Sigmoid colon (tissue), 7 donors: ENCODE measurements around the gene USPL1. TPM values are rescaled to one million over a fixed set of nuclear protein-coding genes. Genes with fewer than 3 reads are reported as not detected.

Source experiments
- DNase-seq: peaks from one replicate; pipeline ENCODE4 v3.0.0-alpha.2; 2019
- H3K27ac ChIP-seq, 4 donors: fragments of 200-600 bp; sonication (generic); one replicate each; pipeline ENCODE4 v1.5.1; 2016 to 2019; ENCODE audit warnings: mild to moderate bottlenecking in 1 of 4
- H3K27me3 ChIP-seq, 3 donors: fragments of 200-600 bp; sonication (generic); one replicate each; pipeline ENCODE4 v1.5.1; 2019; ENCODE audit warnings: mild to moderate bottlenecking in 1 of 3
- H3K36me3 ChIP-seq, 4 donors: fragments of 200-600 bp; sonication (generic); one replicate each; pipeline ENCODE4 v1.5.1; 2016 to 2019
- H3K4me1 ChIP-seq, 4 donors: fragments of 200-600 bp; sonication (generic); one replicate each; pipeline ENCODE4 v1.5.1; 2017 to 2019
- H3K4me3 ChIP-seq, 4 donors: fragments of 200-600 bp; sonication (generic); one replicate each; pipeline ENCODE4 v1.5.1; 2017 to 2019; ENCODE audit warnings: mild to moderate bottlenecking in 2 of 4, moderate library complexity in 1 of 4
- H3K9me3 ChIP-seq, 4 donors: fragments of 200-600 bp in 3 of 4; sonication (generic) in 3 of 4; one replicate each; pipeline versions ENCODE4 v1.5.1 to v1.6.1; 2013 to 2019
- CTCF ChIP-seq, 4 experiments: fragments of 450-650 bp in 3 of 4; fragments of 200-600 bp in 1 of 4; IDR thresholded peaks; one replicate each; pipeline ENCODE4 v1.5.1; 2016 to 2019; ENCODE audit warnings: antibody characterized with exemption in 4 of 4, mild to moderate bottlenecking in 3 of 4, moderate library complexity in 2 of 4
- EP300 ChIP-seq, 4 donors: sonication (generic); formaldehyde crosslinking; IDR thresholded peaks; one replicate each; pipeline ENCODE4 v1.6.1; 2017; ENCODE audit warnings: antibody characterized with exemption in 4 of 4
- POLR2A ChIP-seq, 2 donors: fragments of 450-650 bp; IDR thresholded peaks; one replicate each; pipeline ENCODE4 v1.6.1; 2016; ENCODE audit warnings: antibody characterized with exemption in 2 of 2, mild to moderate bottlenecking in 2 of 2, moderate library complexity in 2 of 2
- POLR2AphosphoS5 ChIP-seq, 4 donors: sonication (generic); formaldehyde crosslinking; IDR thresholded peaks; one replicate each; pipeline ENCODE4 v1.6.1; 2017; ENCODE audit warnings: antibody characterized with exemption in 4 of 4
- WGBS, 2 donors: extraction: QIAGEN DNeasy Blood & Tissue Kit; methylation state at CpG; one replicate each; pipeline ENCODE4 v1.1.7; 2013; 5-methylcytosine and 5-hydroxymethylcytosine counted together
- intact Hi-C: fragments of 100-400 bp; cut with DNase I; formaldehyde crosslinking; loops from one replicate; pipeline ENCODE4 v1.15.1; 2023
- polyA plus RNA-seq, 3 donors: library from polyadenylated mRNA; stranded (reverse); fragments of 200-250 nt; gene quantifications; one replicate each; pipeline ENCODE4 v1.2.3, GENCODE V29; 2013
- total RNA-seq, 4 donors: library from RNA; depleted of rRNA; stranded (reverse); fragments of >200 nt; gene quantifications; one replicate each; pipeline ENCODE4 v1.1.0, GENCODE V29; 2016
- donor health status: healthy with polysubstance abuse.
- donor health status: Bipolar disorder and iron deficiency.
- donor health status: healthy.

The USPL1 gene
- total and polyA plus RNA-seq, 7 donors: 2.8 to 34.6 (median 17.4) TPM

GRCh38 chr13:30679483-30680330, 62.0 kb downstream of the USPL1 start:
- H3K4me1 ChIP-seq: peaks cover 0 to 11% (median 9%) of the 10 kb centered on the region in 4 donors
- H3K4me3 ChIP-seq: no peak overlapping the region
- H3K9me3 ChIP-seq: no peaks in the 10 kb centered on the region
- no peak for DNase-seq
- intact Hi-C loops: loop anchor here (5.0 kb wide), 1 partner anchor 188 kb away; no protein-coding TSS in a partner anchor
- H3K27me3 ChIP-seq: no peaks in the 10 kb centered on the region
- TF ChIP-seq POLR2A (IDR thresholded peaks at IDR 0.05) (no peak), EP300 (IDR thresholded peaks at IDR 0.05) (no peak), CTCF (IDR thresholded peaks at IDR 0.05) (peak in 3 of 4 experiments; percentile 41 to 47 (median 44))
- H3K27ac ChIP-seq: no peak overlapping the region
- 44 to 48% methylated on average over 9 of the region's 9 CpGs for WGBS, 2 donors
- no peaks in the 10 kb centered on the region for H3K36me3 ChIP-seq

- WGBS, 2 donors: 51 to 53% methylated on average over 2 of the region's 2 CpGs
- no peak overlapping the region for H3K4me3 ChIP-seq
- intact Hi-C loops: no loop called here
These were observed 64.1 kb downstream of the USPL1 start for GRCh38 chr13:30681843-30682242.

GRCh38 chr13:30685320-30685859, 67.7 kb downstream of the USPL1 start:
- Histone ChIP-seq H3K27ac (no peak overlapping the region), H3K9me3 (no peaks in the 10 kb centered on the region), H3K4me3 (no peak overlapping the region), H3K27me3 (no peaks in the 10 kb centered on the region), H3K4me1 (peaks cover 0 to 15% (median 10%) of the 10 kb centered on the region in 4 donors), H3K36me3 (no peaks in the 10 kb centered on the region)
- intact Hi-C loops: loop anchor here (5.0 kb wide), 1 partner anchor 112 kb away; no protein-coding TSS in a partner anchor
- 15 to 62% methylated on average over 8 of the region's 8 CpGs for WGBS, 2 donors
- no peak for TF ChIP-seq POLR2AphosphoS5 (IDR thresholded peaks at IDR 0.05)
- TF ChIP-seq CTCF (IDR thresholded peaks at IDR 0.05): no peak
- no peak for TF ChIP-seq EP300 (IDR thresholded peaks at IDR 0.05)
- no peak for TF ChIP-seq POLR2A (IDR thresholded peaks at IDR 0.05)
- no peak for DNase-seq

More at GRCh38 chr13:30681843-30682242, 64.1 kb downstream of the USPL1 start:
- DNase-seq: no peak
- H3K36me3 ChIP-seq: no peaks in the 10 kb centered on the region
- H3K4me1 ChIP-seq: peaks cover 0 to 11% (median 9%) of the 10 kb centered on the region in 4 donors
- no peak for TF ChIP-seq CTCF (IDR thresholded peaks at IDR 0.05)
- peak in 2 of 4 donors; percentile 37 to 55 for TF ChIP-seq POLR2AphosphoS5 (IDR thresholded peaks at IDR 0.05)
- TF ChIP-seq POLR2A (IDR thresholded peaks at IDR 0.05): no peak
- TF ChIP-seq EP300 (IDR thresholded peaks at IDR 0.05): no peak
- H3K27me3 ChIP-seq: no peaks in the 10 kb centered on the region
- peak overlapping the region in 2 of 4 donors; percentile 17 to 49 for H3K27ac ChIP-seq
- no peaks in the 10 kb centered on the region for H3K9me3 ChIP-seq

DNA sequence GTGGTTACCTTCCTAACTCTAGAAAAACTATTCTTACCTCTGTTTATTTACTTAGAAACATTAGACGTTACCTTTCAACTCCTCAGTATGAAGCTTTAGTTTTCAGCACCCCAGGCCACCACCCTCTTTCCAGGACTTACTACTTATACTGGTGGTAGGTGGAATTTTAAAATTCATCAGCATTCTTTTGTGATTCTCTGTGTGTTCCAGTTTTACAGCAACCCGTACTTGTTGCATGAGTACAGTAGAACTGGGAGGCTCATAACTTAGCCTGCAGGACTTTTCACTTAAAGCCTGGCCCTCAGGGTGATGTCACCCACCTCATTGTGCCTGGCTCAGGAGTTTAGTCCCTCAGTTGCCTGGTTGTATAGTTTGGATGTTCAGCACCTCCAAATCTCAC, 68.3 kb downstream of the USPL1 start:
- intact Hi-C loops: loop anchor here (5.0 kb wide), 1 partner anchor 111 kb away; no protein-coding TSS in a partner anchor
- H3K9me3 ChIP-seq: no peaks in the 10 kb centered on the region
- no peak for TF ChIP-seq EP300 (IDR thresholded peaks at IDR 0.05)
- TF ChIP-seq POLR2A (IDR thresholded peaks at IDR 0.05): no peak
- no peak for TF ChIP-seq POLR2AphosphoS5 (IDR thresholded peaks at IDR 0.05)
- TF ChIP-seq CTCF (IDR thresholded peaks at IDR 0.05): no peak
- H3K27ac ChIP-seq: no peak overlapping the region
- 49 to 82% methylated on average over 2 of the region's 2 CpGs for WGBS, 2 donors
- no peak for DNase-seq
- peaks cover 0 to 19% (median 12%) of the 10 kb centered on the region in 4 donors for H3K4me1 ChIP-seq
- H3K4me3 ChIP-seq: no peak overlapping the region
- no peaks in the 10 kb centered on the region for H3K27me3 ChIP-seq
- no peaks in the 10 kb centered on the region for H3K36me3 ChIP-seq
